Fibroblast of skin of back (primary cell): ENCODE data around the gene MED27.
"Not testable (repeated sequence)": the region's sequence is repeated elsewhere in the genome, so short reads cannot be mapped to it uniquely, and the experiment has no call there.

Experiments used
- DNase-seq: peaks from one replicate; pipeline ENCODE4 v3.0.0-alpha.2; 2013

MED27 gene

GRCh38 chr9:132075853-132076252 lies 3.8 kb downstream of the MED27 start:
- DNase-seq, result no peak

GRCh38 chr9:132074736-132075135 lies 4.9 kb downstream of the MED27 start:
- DNase-seq, result peak; percentile 84

- DNase-seq, result no peak
Measured at GRCh38 chr9:132071847-132072507, 7.7 kb downstream of the MED27 start.

GRCh38 chr9:132069046-132069898 lies 10.4 kb downstream of the MED27 start:
- peak; percentile 86 for DNase-seq

GRCh38 chr9:132068605-132069004 lies 11.1 kb downstream of the MED27 start:
- DNase-seq, result no peak

GRCh38 chr9:132066511-132066910 lies 13.2 kb downstream of the MED27 start:
- no peak for DNase-seq

GRCh38 chr9:132066057-132066456 lies 13.6 kb downstream of the MED27 start:
- DNase-seq, result no peak

GRCh38 chr9:132063281-132063680 lies 16.4 kb downstream of the MED27 start:
- no peak for DNase-seq

GRCh38 chr9:132062806-132063205 lies 16.9 kb downstream of the MED27 start:
- no peak for DNase-seq

- DNase-seq, result no peak
Measured at GRCh38 chr9:132061526-132061925, 18.1 kb downstream of the MED27 start.

GRCh38 chr9:132059361-132059760 lies 20.3 kb downstream of the MED27 start:
- DNase-seq, result no peak

GRCh38 chr9:132058226-132058625 lies 21.4 kb downstream of the MED27 start:
- DNase-seq, result not testable (repeated sequence)

- peak; percentile 82 for DNase-seq
Measured at GRCh38 chr9:132056717-132057560, 22.7 kb downstream of the MED27 start.

GRCh38 chr9:132055756-132056155 lies 23.9 kb downstream of the MED27 start:
- no peak for DNase-seq

- no peak for DNase-seq
Measured at GRCh38 chr9:132054024-132054423, 25.6 kb downstream of the MED27 start.

- DNase-seq, result peak; percentile 28
Measured at GRCh38 chr9:132049900-132050299, 29.8 kb downstream of the MED27 start.

- DNase-seq, result peak; percentile 12
Measured at GRCh38 chr9:132049323-132049882, 30.3 kb downstream of the MED27 start.

- DNase-seq, result peak; percentile 76
Measured at GRCh38 chr9:132048201-132048600, 31.5 kb downstream of the MED27 start.

- peak; percentile 79 for DNase-seq
Measured at GRCh38 chr9:132046456-132046855, 33.2 kb downstream of the MED27 start.

- no peak for DNase-seq
Measured at GRCh38 chr9:132044176-132044875, 35.3 kb downstream of the MED27 start.

- DNase-seq, result no peak
Measured at GRCh38 chr9:132043708-132044107, 36.0 kb downstream of the MED27 start.

- DNase-seq, result peak; percentile 99
Measured at GRCh38 chr9:132042324-132042723, 37.3 kb downstream of the MED27 start.
